Nephron progenitor cell (in vitro differentiated cells): Measurements from ENCODE around the gene NR3C1.

ENCODE experiments used
- DNase-seq: peaks from one replicate; pipeline ENCODE4 v3.0.0; 2021
- H3K27ac Mint-ChIP-seq: 2 replicates; pipeline ENCODE4 v1.8.0; 2021; ENCODE audit warnings: mild to moderate bottlenecking, moderate library complexity, mixed read lengths
- H3K27me3 Mint-ChIP-seq: 2 replicates; pipeline ENCODE4 v1.8.0; 2021; ENCODE audit warnings: mild to moderate bottlenecking, low read depth, mixed read lengths; ENCODE audit not compliant: poor library complexity
- H3K36me3 Mint-ChIP-seq: 2 replicates; pipeline ENCODE4 v1.8.0; 2021; ENCODE audit warnings: low read depth, mixed read lengths
- H3K4me1 Mint-ChIP-seq: 2 replicates; pipeline ENCODE4 v1.8.0; 2021; ENCODE audit warnings: mixed read lengths
- H3K4me3 Mint-ChIP-seq: 2 replicates; pipeline ENCODE4 v1.8.0; 2021; ENCODE audit warnings: mild to moderate bottlenecking, moderate library complexity, mixed read lengths
- H3K9me3 Mint-ChIP-seq: 2 replicates; pipeline ENCODE4 v1.8.0; 2021; ENCODE audit warnings: mild to moderate bottlenecking, moderate library complexity, mixed read lengths
- CTCF ChIP-seq: fragments of 200-600 bp; sonication (generic); IDR thresholded peaks from 2 replicates; pipeline ENCODE4 v1.5.0; 2021; ENCODE audit warnings: antibody characterized with exemption

Gene NR3C1

DNA sequence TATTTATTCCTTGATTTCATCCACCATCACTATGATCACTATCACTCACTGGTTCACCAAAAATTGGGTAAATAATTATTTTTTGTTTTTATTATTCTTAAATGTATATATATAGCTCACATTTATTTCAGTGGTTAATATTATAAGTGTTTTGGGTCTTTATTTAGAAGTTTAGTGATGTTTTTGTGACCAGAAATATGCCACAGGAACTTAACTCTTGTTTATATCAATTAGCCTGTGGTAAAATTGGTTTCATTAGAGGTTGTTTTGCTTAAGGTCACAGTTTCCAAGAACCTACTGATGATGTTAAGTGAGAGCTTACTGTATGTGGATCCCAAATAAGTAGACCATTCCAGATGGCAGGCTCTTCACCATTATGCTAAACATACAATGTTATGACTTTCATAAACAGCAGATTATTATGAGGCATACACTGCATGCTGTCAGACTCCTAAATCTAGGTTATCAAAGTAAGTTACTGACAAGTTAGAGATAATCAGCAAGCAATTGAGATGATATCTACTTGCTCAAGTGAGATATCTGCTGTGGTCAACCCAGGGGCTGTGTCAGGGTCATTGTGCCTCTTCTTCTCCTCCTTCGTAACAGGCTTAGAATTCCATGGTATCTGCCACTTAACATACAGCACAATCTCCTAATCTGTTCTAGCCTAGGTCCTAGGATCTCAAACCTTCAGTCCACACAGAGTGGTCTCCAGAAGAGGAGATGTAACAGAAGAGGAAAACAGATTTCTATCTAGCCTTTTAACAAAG, 57.6 kb downstream of the NR3C1 start:
- Mint-ChIP-seq H3K9me3 (no peaks in the 10 kb centered on the region), H3K4me1 (peaks cover 10% of the 10 kb centered on the region), H3K4me3 (no peak overlapping the region), H3K27me3 (no peaks in the 10 kb centered on the region), H3K36me3 (no peaks in the 10 kb centered on the region), H3K27ac (no peak overlapping the region)
- no peak for TF ChIP-seq CTCF
- DNase-seq = no peak

DNA sequence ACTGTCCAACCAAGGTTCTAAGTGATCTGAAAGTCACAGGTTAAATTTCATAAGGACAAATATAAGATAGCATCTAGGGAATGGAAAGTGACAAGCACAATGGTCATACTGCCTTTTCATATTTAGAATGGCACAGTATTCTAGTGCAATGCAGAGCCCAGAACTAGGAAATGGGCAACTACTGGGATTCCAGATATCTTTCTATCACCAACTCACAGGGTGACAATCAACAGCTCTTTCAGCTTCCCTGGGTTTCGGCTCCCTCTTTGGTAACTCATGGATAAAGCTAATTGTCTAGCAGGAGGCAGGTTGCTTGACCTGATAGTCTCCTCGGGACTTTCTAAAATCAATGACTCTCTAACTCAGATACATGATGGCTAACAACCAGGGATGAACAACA, 60.4 kb downstream of the NR3C1 start:
- no peak overlapping the region for H3K4me3 Mint-ChIP-seq
- H3K4me1 Mint-ChIP-seq = peaks cover 10% of the 10 kb centered on the region
- no peak for TF ChIP-seq CTCF
- DNase-seq = no peak
- no peaks in the 10 kb centered on the region for H3K9me3 Mint-ChIP-seq
- H3K27ac Mint-ChIP-seq = no peak overlapping the region
- no peaks in the 10 kb centered on the region for H3K36me3 Mint-ChIP-seq
- H3K27me3 Mint-ChIP-seq = no peaks in the 10 kb centered on the region

GRCh38 chr5:143342607-143343006, 60.9 kb downstream of the NR3C1 start:
- H3K27me3 Mint-ChIP-seq = no peaks in the 10 kb centered on the region
- H3K27ac Mint-ChIP-seq = no peak overlapping the region
- H3K4me3 Mint-ChIP-seq = no peak overlapping the region
- no peak for DNase-seq
- TF ChIP-seq CTCF = no peak
- H3K4me1 Mint-ChIP-seq = peaks cover 5% of the 10 kb centered on the region
- H3K36me3 Mint-ChIP-seq = no peaks in the 10 kb centered on the region
- H3K9me3 Mint-ChIP-seq = no peaks in the 10 kb centered on the region

- DNase-seq = no peak
Observed at GRCh38 chr5:143341807-143342570, 61.5 kb downstream of the NR3C1 start.

DNA sequence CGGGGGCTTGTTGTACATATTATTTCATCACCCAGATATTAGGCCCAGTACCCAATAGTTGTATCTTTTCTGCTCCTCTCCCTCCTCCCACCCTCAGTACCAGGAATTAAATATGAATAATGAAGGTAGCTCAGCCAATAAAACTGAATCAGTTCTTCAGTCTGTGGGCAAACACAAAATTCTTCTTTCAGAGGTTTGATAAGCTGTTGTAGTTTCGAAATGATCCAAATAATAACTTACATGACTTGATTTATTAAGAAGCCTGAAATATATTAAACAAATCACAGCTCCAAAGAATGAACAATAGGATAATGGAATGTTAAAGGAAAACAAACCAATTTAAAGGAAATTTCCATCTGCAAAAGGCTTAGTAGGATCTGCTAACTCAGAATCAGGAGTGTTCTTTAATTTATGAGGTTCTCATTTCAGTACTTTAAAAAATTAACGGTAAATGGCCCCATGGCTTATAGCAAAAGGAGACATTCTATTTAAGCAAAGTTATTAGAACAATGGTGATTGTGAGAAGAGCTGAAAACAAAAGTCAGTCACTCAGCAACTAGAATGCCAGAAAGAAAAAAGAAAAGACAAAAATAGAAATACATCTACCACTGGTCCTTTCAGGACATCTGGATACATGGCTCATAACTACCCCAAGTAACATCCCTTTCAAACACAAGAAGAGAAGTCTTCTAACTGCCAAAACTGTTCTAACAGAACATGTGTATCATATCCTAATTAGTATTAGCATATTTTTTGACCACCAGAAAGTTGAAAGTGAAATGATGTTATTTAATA, 62.4 kb downstream of the NR3C1 start:
- no peak overlapping the region for H3K4me3 Mint-ChIP-seq
- H3K4me1 Mint-ChIP-seq = no peaks in the 10 kb centered on the region
- no peak for DNase-seq
- no peaks in the 10 kb centered on the region for H3K9me3 Mint-ChIP-seq
- H3K36me3 Mint-ChIP-seq = no peaks in the 10 kb centered on the region
- no peak for TF ChIP-seq CTCF
- H3K27ac Mint-ChIP-seq = no peak overlapping the region
- H3K27me3 Mint-ChIP-seq = no peaks in the 10 kb centered on the region

More at GRCh38 chr5:143341807-143342570, 61.5 kb downstream of the NR3C1 start:
- no peak overlapping the region for H3K27ac Mint-ChIP-seq
- H3K27me3 Mint-ChIP-seq = no peaks in the 10 kb centered on the region
- TF ChIP-seq CTCF = no peak
- no peaks in the 10 kb centered on the region for H3K9me3 Mint-ChIP-seq
- no peak overlapping the region for H3K4me3 Mint-ChIP-seq
- H3K36me3 Mint-ChIP-seq = no peaks in the 10 kb centered on the region
- H3K4me1 Mint-ChIP-seq = no peaks in the 10 kb centered on the region
